HG03175 (cell line): ENCODE data around the gene ADGRA1.
"Not testable (repeated sequence)": the region's sequence is repeated elsewhere in the genome, so short reads cannot be mapped to it uniquely, and the experiment has no call there.

Experiments
- ATAC-seq: cut with Tn5 transposase; IDR thresholded peaks from one replicate; pipeline ENCODE4 v1.9.1; 2021; ENCODE audit warnings: mild to moderate bottlenecking, moderate library complexity; ENCODE audit not compliant: unreplicated experiment

ADGRA1 gene

GRCh38 chr10:133110133-133110532 lies 22.4 kb downstream of the ADGRA1 start:
- ATAC-seq: no peak

- no peak for ATAC-seq
Measured at GRCh38 chr10:133110609-133111275, 23.0 kb downstream of the ADGRA1 start.

GRCh38 chr10:133111640-133112039 lies 23.9 kb downstream of the ADGRA1 start:
- ATAC-seq: not testable (repeated sequence)

GRCh38 chr10:133113146-133113830 lies 25.6 kb downstream of the ADGRA1 start:
- ATAC-seq: no peak

GRCh38 chr10:133113847-133114246 lies 26.1 kb downstream of the ADGRA1 start:
- no peak for ATAC-seq

- no peak for ATAC-seq
Measured at GRCh38 chr10:133114251-133114650, 26.5 kb downstream of the ADGRA1 start.

- no peak for ATAC-seq
Measured at GRCh38 chr10:133114726-133115452, 27.2 kb downstream of the ADGRA1 start.

- ATAC-seq: no peak
Measured at GRCh38 chr10:133115453-133115842, 27.7 kb downstream of the ADGRA1 start.

GRCh38 chr10:133115976-133116375 lies 28.3 kb downstream of the ADGRA1 start:
- ATAC-seq: no peak

- no peak for ATAC-seq
Measured at GRCh38 chr10:133116455-133116854, 28.7 kb downstream of the ADGRA1 start.

- ATAC-seq: no peak
Measured at GRCh38 chr10:133117036-133117687, 29.4 kb downstream of the ADGRA1 start.

GRCh38 chr10:133117688-133118071 lies 30.0 kb downstream of the ADGRA1 start:
- no peak for ATAC-seq

GRCh38 chr10:133121479-133121878 lies 33.8 kb downstream of the ADGRA1 start:
- no peak for ATAC-seq

- ATAC-seq: no peak
Measured at GRCh38 chr10:133122171-133122935, 34.6 kb downstream of the ADGRA1 start.

- ATAC-seq: no peak
Measured at GRCh38 chr10:133123050-133123745, 35.5 kb downstream of the ADGRA1 start.

- no peak for ATAC-seq
Measured at GRCh38 chr10:133123746-133124356, 36.1 kb downstream of the ADGRA1 start.

- ATAC-seq: no peak
Measured at GRCh38 chr10:133124357-133125211, 36.9 kb downstream of the ADGRA1 start.

- ATAC-seq: no peak
Measured at GRCh38 chr10:133125901-133126300, 38.2 kb downstream of the ADGRA1 start.
